ENCODE data around the gene ARHGAP26.

ARHGAP26 gene

GRCh38 chr5:143217065-143217803 is 447.1 kb downstream of the ARHGAP26 start:
- DNase-seq: no peak

GRCh38 chr5:143217804-143218160 is 447.6 kb downstream of the ARHGAP26 start:
- DNase-seq: no peak

GRCh38 chr5:143218517-143219170 is 448.5 kb downstream of the ARHGAP26 start:
- DNase-seq: no peak

GRCh38 chr5:143219696-143220095 is 449.5 kb downstream of the ARHGAP26 start:
- no peak for DNase-seq

- DNase-seq: no peak
Observed at GRCh38 chr5:143220748-143221251, 450.6 kb downstream of the ARHGAP26 start.

- no peak for DNase-seq
Observed at GRCh38 chr5:143222287-143223231, 452.4 kb downstream of the ARHGAP26 start.

GRCh38 chr5:143224672-143225071 is 454.5 kb downstream of the ARHGAP26 start:
- no peak for DNase-seq

- no peak for DNase-seq
Observed at GRCh38 chr5:143225511-143225910, 455.3 kb downstream of the ARHGAP26 start.

GRCh38 chr5:143226361-143226760 is 456.2 kb downstream of the ARHGAP26 start:
- no peak for DNase-seq

GRCh38 chr5:143226872-143227271 is 456.7 kb downstream of the ARHGAP26 start:
- no peak for DNase-seq

- no peak for DNase-seq
Observed at GRCh38 chr5:143227301-143227700, 457.1 kb downstream of the ARHGAP26 start.

- DNase-seq: no peak
Observed at GRCh38 chr5:143228597-143229293, 458.6 kb downstream of the ARHGAP26 start.

- DNase-seq: no peak
Observed at GRCh38 chr5:143229426-143229895, 459.3 kb downstream of the ARHGAP26 start.

- DNase-seq: no peak
Observed at GRCh38 chr5:143229896-143230675, 459.9 kb downstream of the ARHGAP26 start.

GRCh38 chr5:143230676-143230996 is 460.5 kb downstream of the ARHGAP26 start:
- no peak for DNase-seq

- DNase-seq: no peak
Observed at GRCh38 chr5:143231416-143231815, 461.2 kb downstream of the ARHGAP26 start.

GRCh38 chr5:143231973-143232812 is 462.0 kb downstream of the ARHGAP26 start:
- no peak for DNase-seq

GRCh38 chr5:143233031-143233430 is 462.9 kb downstream of the ARHGAP26 start:
- no peak for DNase-seq

- no peak for DNase-seq
Observed at GRCh38 chr5:143234162-143234842, 464.1 kb downstream of the ARHGAP26 start.

- DNase-seq: no peak
Observed at GRCh38 chr5:143235423-143235822, 465.2 kb downstream of the ARHGAP26 start.

All from amniotic stem cell (primary cell).